Lower lobe of right lung (tissue), 2 donors: ENCODE results near the gene INHBE. TPM values are rescaled to one million over a fixed set of nuclear protein-coding genes. Genes with fewer than 3 reads are reported as not detected.

Experiments used
- ATAC-seq, 2 donors: fragments of 200-7000 bp; cut with Tn5 transposase; one replicate each; pipeline ENCODE4 v1.9.1; 2020 to 2022; ENCODE audit warnings: mild to moderate bottlenecking in 2 of 2, moderate library complexity in 2 of 2
- DNase-seq: peaks from one replicate; pipeline ENCODE4 v3.0.0-alpha.2; 2020
- H3K27ac ChIP-seq: fragments of 200-600 bp; one replicate; pipeline ENCODE4 v1.8.0; 2022
- H3K27me3 ChIP-seq: fragments of 200-600 bp; one replicate; pipeline ENCODE4 v1.8.0; 2022; ENCODE audit warnings: low read depth
- H3K36me3 ChIP-seq: fragments of 200-600 bp; one replicate; pipeline ENCODE4 v1.8.0; 2022; ENCODE audit warnings: mild to moderate bottlenecking
- H3K4me1 ChIP-seq: fragments of 200-600 bp; one replicate; pipeline ENCODE4 v1.8.0; 2022
- H3K4me3 ChIP-seq: fragments of 200-600 bp; one replicate; pipeline ENCODE4 v1.8.0; 2022; ENCODE audit warnings: mild to moderate bottlenecking
- H3K9me3 ChIP-seq: fragments of 200-600 bp; one replicate; pipeline ENCODE4 v1.8.0; 2022
- intact Hi-C: fragments of 100-400 bp; cut with DNase I; formaldehyde crosslinking; loops from one replicate; pipeline ENCODE4 v1.11.0; 2022
- total RNA-seq: library from RNA; stranded (reverse); fragmentation: NEBNext Ultra II Directional; extraction: Animal tissue kit (Norgen Biotek cat#: 25700); gene quantifications from one replicate; pipeline ENCODE4 v1.2.1, GENCODE V29; 2021
- TF ChIP-seq, protein P1 (sequence below): fragments of 200-600 bp; IDR thresholded peaks from one replicate; pipeline ENCODE4 v1.8.0; 2022; ENCODE audit warnings: antibody characterized with exemption, mild to moderate bottlenecking
- donor health status: DM: no; HTN: yes; CAD: no; lungs with severe emphysema.

Gene INHBE
- total RNA-seq, 1 donor from 2014 or later, result not detected

- Histone ChIP-seq H3K4me1 (no peaks in the 10 kb centered on the region), H3K9me3 (no peaks in the 10 kb centered on the region), H3K4me3 (no peak overlapping the region), H3K27me3 (peaks cover 5% of the 10 kb centered on the region), H3K27ac (no peak overlapping the region), H3K36me3 (no peaks in the 10 kb centered on the region)
- ATAC-seq (no peak), DNase-seq (no peak)
- intact Hi-C loops, result no loop called here
- TF ChIP-seq, protein P1, sequence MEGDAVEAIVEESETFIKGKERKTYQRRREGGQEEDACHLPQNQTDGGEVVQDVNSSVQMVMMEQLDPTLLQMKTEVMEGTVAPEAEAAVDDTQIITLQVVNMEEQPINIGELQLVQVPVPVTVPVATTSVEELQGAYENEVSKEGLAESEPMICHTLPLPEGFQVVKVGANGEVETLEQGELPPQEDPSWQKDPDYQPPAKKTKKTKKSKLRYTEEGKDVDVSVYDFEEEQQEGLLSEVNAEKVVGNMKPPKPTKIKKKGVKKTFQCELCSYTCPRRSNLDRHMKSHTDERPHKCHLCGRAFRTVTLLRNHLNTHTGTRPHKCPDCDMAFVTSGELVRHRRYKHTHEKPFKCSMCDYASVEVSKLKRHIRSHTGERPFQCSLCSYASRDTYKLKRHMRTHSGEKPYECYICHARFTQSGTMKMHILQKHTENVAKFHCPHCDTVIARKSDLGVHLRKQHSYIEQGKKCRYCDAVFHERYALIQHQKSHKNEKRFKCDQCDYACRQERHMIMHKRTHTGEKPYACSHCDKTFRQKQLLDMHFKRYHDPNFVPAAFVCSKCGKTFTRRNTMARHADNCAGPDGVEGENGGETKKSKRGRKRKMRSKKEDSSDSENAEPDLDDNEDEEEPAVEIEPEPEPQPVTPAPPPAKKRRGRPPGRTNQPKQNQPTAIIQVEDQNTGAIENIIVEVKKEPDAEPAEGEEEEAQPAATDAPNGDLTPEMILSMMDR, result no peak
Observed at GRCh38 chr12:57451233-57451778, 3.8 kb upstream of the INHBE start.

- Histone ChIP-seq H3K27me3 (peaks cover 5% of the 10 kb centered on the region), H3K9me3 (no peaks in the 10 kb centered on the region), H3K4me3 (no peak overlapping the region), H3K4me1 (no peaks in the 10 kb centered on the region), H3K36me3 (no peaks in the 10 kb centered on the region), H3K27ac (no peak overlapping the region)
- TF ChIP-seq, protein P1, result no peak
- no peak for ATAC-seq
- DNase-seq, result no peak
- intact Hi-C loops, result no loop called here
Observed at GRCh38 chr12:57452181-57452936, 2.7 kb upstream of the INHBE start.

- Histone ChIP-seq H3K27ac (no peak overlapping the region), H3K4me3 (no peak overlapping the region), H3K27me3 (peaks cover 5% of the 10 kb centered on the region), H3K4me1 (no peaks in the 10 kb centered on the region), H3K9me3 (no peaks in the 10 kb centered on the region), H3K36me3 (no peaks in the 10 kb centered on the region)
- ATAC-seq (peak; percentile 87), DNase-seq (peak; percentile 83)
- intact Hi-C loops, result no loop called here
- TF ChIP-seq, protein P1, result peak; percentile 91
Observed at GRCh38 chr12:57452937-57453509, 2.1 kb upstream of the INHBE start.

DNA sequence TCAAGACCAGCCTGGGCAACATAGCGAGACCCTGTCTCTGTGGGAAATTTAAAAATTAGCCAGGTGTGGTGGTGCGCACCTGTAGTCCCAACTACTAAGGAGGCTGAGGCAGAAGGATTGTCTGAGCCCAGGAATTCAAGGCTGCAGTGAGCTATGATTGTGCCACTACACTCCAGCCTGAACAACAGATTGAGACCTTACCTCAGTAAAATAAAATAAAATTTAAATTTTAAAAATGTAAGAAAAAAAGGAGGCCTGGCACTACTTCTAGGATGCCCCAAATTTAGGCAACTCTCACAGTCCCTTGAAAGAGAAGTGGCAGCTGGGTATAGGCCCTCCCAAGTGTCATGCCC lies 918 bp upstream of the INHBE start:
- H3K9me3 ChIP-seq, result no peaks in the 10 kb centered on the region
- no peak for ATAC-seq
- peaks cover 5% of the 10 kb centered on the region for H3K27me3 ChIP-seq
- H3K4me3 ChIP-seq, result no peak overlapping the region
- H3K27ac ChIP-seq, result no peak overlapping the region
- H3K36me3 ChIP-seq, result no peaks in the 10 kb centered on the region
- intact Hi-C loops, result no loop called here
- H3K4me1 ChIP-seq, result peaks cover 8% of the 10 kb centered on the region
- TF ChIP-seq, protein P1, result no peak
- DNase-seq, result no peak

- Histone ChIP-seq H3K4me3 (no peak overlapping the region), H3K27ac (no peak overlapping the region), H3K4me1 (peaks cover 15% of the 10 kb centered on the region), H3K36me3 (no peaks in the 10 kb centered on the region), H3K9me3 (no peaks in the 10 kb centered on the region), H3K27me3 (peaks cover 5% of the 10 kb centered on the region)
- TF ChIP-seq, protein P1, result no peak
- DNase-seq, result no peak
- ATAC-seq, result no peak
- intact Hi-C loops, result no loop called here
Observed at GRCh38 chr12:57455374-57456144, 452 bp downstream of the INHBE start.
